Loucy (cell line): ENCODE data around the gene KCNIP3.

Source experiments
- H2AFZ ChIP-seq: fragments of 200-600 bp; sonication (generic); 2 replicates; pipeline ENCODE4 v1.6.0; 2016; ENCODE audit warnings: antibody characterized with exemption, mild to moderate bottlenecking, low read length, moderate library complexity
- H3F3A ChIP-seq: fragments of 200-600 bp; 2 replicates; pipeline ENCODE4 v1.6.0; 2016; ENCODE audit warnings: antibody characterized with exemption, low read depth, mild to moderate bottlenecking
- H3K27me3 ChIP-seq: fragments of 200-600 bp; sonication (generic); 2 replicates; pipeline ENCODE4 v1.6.1; 2014; ENCODE audit warnings: low read length, mild to moderate bottlenecking; ENCODE audit not compliant: insufficient read depth, poor library complexity, severe bottlenecking
- H3K36me3 ChIP-seq: fragments of 200-600 bp; sonication (generic); 2 replicates; pipeline ENCODE4 v1.6.1; 2016; ENCODE audit warnings: low read length; ENCODE audit not compliant: insufficient read depth
- H3K4me1 ChIP-seq: fragments of 200-600 bp; sonication (generic); 2 replicates; pipeline ENCODE4 v1.5.1; 2014; ENCODE audit warnings: low read length, mild to moderate bottlenecking; ENCODE audit not compliant: insufficient read depth, poor library complexity, severe bottlenecking
- H3K4me2 ChIP-seq: fragments of 200-600 bp; sonication (generic); 2 replicates; pipeline ENCODE4 v1.6.0; 2014; ENCODE audit warnings: antibody characterized with exemption, low read length, low read depth, mild to moderate bottlenecking; ENCODE audit not compliant: poor library complexity, severe bottlenecking
- H3K4me3 ChIP-seq: fragments of 200-600 bp; sonication (generic); 2 replicates; pipeline ENCODE4 v1.5.1; 2014; ENCODE audit warnings: low read length, mild to moderate bottlenecking, mixed read lengths; ENCODE audit not compliant: poor library complexity, severe bottlenecking
- H3K79me2 ChIP-seq: fragments of 200-600 bp; sonication (generic); 2 replicates; pipeline ENCODE4 v1.6.1; 2014; ENCODE audit warnings: low read length; ENCODE audit not compliant: insufficient read depth
- H3K9ac ChIP-seq: fragments of 200-600 bp; sonication (generic); 2 replicates; pipeline ENCODE4 v1.6.0; 2014; ENCODE audit warnings: mild to moderate bottlenecking, low read depth, low read length, moderate library complexity; ENCODE audit not compliant: poor library complexity, severe bottlenecking
- H3K9me2 ChIP-seq: fragments of 200-600 bp; sonication (generic); replicated peaks from 2 replicates; pipeline ENCODE4 v1.6.1; 2016; ENCODE audit warnings: low read depth, low read length, mixed read lengths
- H3K9me3 ChIP-seq: fragments of 200-600 bp; sonication (generic); 2 replicates; pipeline ENCODE4 v1.6.1; 2014; ENCODE audit warnings: mild to moderate bottlenecking, antibody characterized with exemption, low read length, low read depth; ENCODE audit not compliant: insufficient read depth
- H4K20me1 ChIP-seq: fragments of 200-600 bp; sonication (generic); 2 replicates; pipeline ENCODE4 v1.6.0; 2014; ENCODE audit warnings: antibody characterized with exemption, low read length, mild to moderate bottlenecking; ENCODE audit not compliant: insufficient read depth, poor library complexity, severe bottlenecking
- CTCF ChIP-seq: fragments of 200-600 bp; sonication (generic); conservative IDR thresholded peaks from 2 replicates; pipeline ENCODE4 v1.5.1; 2014; ENCODE audit warnings: mild to moderate bottlenecking, antibody characterized with exemption, low read length
- EZH2phosphoT487 ChIP-seq: fragments of 200-600 bp; IDR thresholded peaks from 2 replicates; pipeline ENCODE4 v1.6.1; 2018; ENCODE audit warnings: antibody characterized with exemption, mild to moderate bottlenecking, moderate library complexity, borderline replicate concordance

Gene KCNIP3

GRCh38 chr2:95352310-95353054, 55.3 kb downstream of the KCNIP3 start:
- no peaks in the 10 kb centered on the region for H3K27me3 ChIP-seq

GRCh38 chr2:95353055-95353575, 56.0 kb downstream of the KCNIP3 start:
- Histone ChIP-seq H2AFZ (no peak overlapping the region), H3K27me3 (no peaks in the 10 kb centered on the region), H3K4me2 (no peak overlapping the region), H3K4me1 (no peaks in the 10 kb centered on the region), H3F3A (no peaks in the 10 kb centered on the region), H4K20me1 (no peaks in the 10 kb centered on the region), H3K9ac (no peak overlapping the region), H3K36me3 (no peaks in the 10 kb centered on the region), H3K79me2 (no peaks in the 10 kb centered on the region), H3K4me3 (no peak overlapping the region), H3K9me3 (no peaks in the 10 kb centered on the region; the same call in 1 of the 2 replicates), H3K9me2 (no peaks in the 10 kb centered on the region)
- TF ChIP-seq CTCF (no peak), EZH2phosphoT487 (no peak)

More at GRCh38 chr2:95352310-95353054, 55.3 kb downstream of the KCNIP3 start:
- Histone ChIP-seq H3K4me1 (no peaks in the 10 kb centered on the region), H3K4me2 (no peak overlapping the region), H3K79me2 (no peaks in the 10 kb centered on the region), H4K20me1 (no peaks in the 10 kb centered on the region), H2AFZ (no peak overlapping the region), H3K36me3 (no peaks in the 10 kb centered on the region), H3K9me3 (no peaks in the 10 kb centered on the region; the same call in 1 of the 2 replicates), H3K9ac (no peak overlapping the region), H3K4me3 (no peak overlapping the region), H3F3A (no peaks in the 10 kb centered on the region), H3K9me2 (no peaks in the 10 kb centered on the region)
- TF ChIP-seq EZH2phosphoT487 (no peak), CTCF (no peak)

- H3K9me3 ChIP-seq, result no peaks in the 10 kb centered on the region; the same call in 1 of the 2 replicates
- H2AFZ ChIP-seq, result no peak overlapping the region
- TF ChIP-seq EZH2phosphoT487 (no peak), CTCF (no peak)
- H3K9ac ChIP-seq, result no peak overlapping the region
- H3K4me2 ChIP-seq, result no peak overlapping the region
- H3K4me3 ChIP-seq, result no peak overlapping the region
- H3F3A ChIP-seq, result no peaks in the 10 kb centered on the region
- H4K20me1 ChIP-seq, result no peaks in the 10 kb centered on the region
- no peaks in the 10 kb centered on the region for H3K79me2 ChIP-seq
- H3K4me1 ChIP-seq, result no peaks in the 10 kb centered on the region
- H3K9me2 ChIP-seq, result no peaks in the 10 kb centered on the region
- H3K36me3 ChIP-seq, result no peaks in the 10 kb centered on the region
- no peaks in the 10 kb centered on the region for H3K27me3 ChIP-seq
These were observed 56.7 kb downstream of the KCNIP3 start for GRCh38 chr2:95353613-95354468.
